OCI-LY1 (cell line): ENCODE measurements around the gene SIAE.

ENCODE experiments used
- H2AFZ ChIP-seq: fragments of 200-600 bp; sonication (generic), shearing (Covaris generic); 2 replicates; pipeline ENCODE4 v1.6.0; 2014; ENCODE audit warnings: antibody characterized with exemption, mild to moderate bottlenecking, low read length
- H3F3A ChIP-seq: fragments of 200-600 bp; sonication (generic), shearing (Covaris generic); 2 replicates; pipeline ENCODE4 v1.6.0; 2014; ENCODE audit warnings: mild to moderate bottlenecking, antibody characterized with exemption, low read length, moderate library complexity; ENCODE audit not compliant: insufficient read depth
- H3K27ac ChIP-seq: fragments of 200-600 bp; sonication (generic); 2 replicates; pipeline ENCODE4 v1.5.1; 2014; ENCODE audit warnings: low read length, mixed run types, mild to moderate bottlenecking, low read depth; ENCODE audit not compliant: poor library complexity, severe bottlenecking
- H3K27me3 ChIP-seq: fragments of 200-600 bp; sonication (generic); 2 replicates; pipeline ENCODE4 v1.6.0; 2014; ENCODE audit warnings: antibody characterized with exemption, mild to moderate bottlenecking, low read length, moderate library complexity; ENCODE audit not compliant: insufficient read depth
- H3K36me3 ChIP-seq: fragments of 200-600 bp; sonication (generic); 2 replicates; pipeline ENCODE4 v1.6.1; 2014; ENCODE audit warnings: mild to moderate bottlenecking, antibody characterized with exemption, low read length, moderate library complexity, mixed read lengths; ENCODE audit not compliant: insufficient read depth
- H3K4me1 ChIP-seq: fragments of 200-600 bp; sonication (generic); 2 replicates; pipeline ENCODE4 v1.5.1; 2014; ENCODE audit warnings: mild to moderate bottlenecking, low read length, moderate library complexity; ENCODE audit not compliant: insufficient read depth, severe bottlenecking
- H3K4me2 ChIP-seq: fragments of 200-600 bp; sonication (generic), shearing (Covaris generic); 2 replicates; pipeline ENCODE4 v1.6.1; 2014; ENCODE audit warnings: low read length
- H3K4me3 ChIP-seq: fragments of 200-600 bp; sonication (generic); 2 replicates; pipeline ENCODE4 v1.5.1; 2014; ENCODE audit warnings: low read length, low read depth, mild to moderate bottlenecking, mixed read lengths; ENCODE audit not compliant: poor library complexity, severe bottlenecking
- H3K79me2 ChIP-seq: fragments of 200-600 bp; shearing (Covaris generic); 2 replicates; pipeline ENCODE4 v1.6.1; 2016; ENCODE audit warnings: mixed run types, low read length, mixed read lengths; ENCODE audit not compliant: insufficient read depth
- H3K9ac ChIP-seq: fragments of 200-600 bp; sonication (generic), shearing (Covaris generic); 2 replicates; pipeline ENCODE4 v1.6.1; 2014; ENCODE audit warnings: mild to moderate bottlenecking, low read length, mixed read lengths
- H3K9me2 ChIP-seq: fragments of 200-600 bp; sonication (generic), shearing (Covaris generic); 2 replicates; pipeline ENCODE4 v1.6.1; 2014; ENCODE audit warnings: low read depth, mild to moderate bottlenecking, low read length, mixed read lengths
- H3K9me3 ChIP-seq: fragments of 200-600 bp; shearing (Covaris generic); 2 replicates; pipeline ENCODE4 v1.6.1; 2014; ENCODE audit warnings: low read length, mixed read lengths
- H4K20me1 ChIP-seq: fragments of 200-600 bp; sonication (generic), shearing (Covaris generic); 2 replicates; pipeline ENCODE4 v1.6.0; 2016; ENCODE audit warnings: mild to moderate bottlenecking, low read length; ENCODE audit not compliant: insufficient read depth
- EZH2 ChIP-seq: fragments of 200-600 bp; sonication (generic), shearing (Covaris generic); IDR thresholded peaks from 2 replicates; pipeline ENCODE4 v1.8.0; 2017; ENCODE audit warnings: borderline replicate concordance, mixed run types, mild to moderate bottlenecking, antibody characterized with exemption, low read length, moderate library complexity, mixed read lengths
- TF ChIP-seq, protein P1 (sequence below): fragments of 200-600 bp; sonication (generic), shearing (Covaris generic); IDR thresholded peaks from 2 replicates; pipeline ENCODE4 v1.5.1; 2017; ENCODE audit warnings: mild to moderate bottlenecking, antibody characterized with exemption, low read length, moderate library complexity, mixed read lengths

SIAE gene

DNA sequence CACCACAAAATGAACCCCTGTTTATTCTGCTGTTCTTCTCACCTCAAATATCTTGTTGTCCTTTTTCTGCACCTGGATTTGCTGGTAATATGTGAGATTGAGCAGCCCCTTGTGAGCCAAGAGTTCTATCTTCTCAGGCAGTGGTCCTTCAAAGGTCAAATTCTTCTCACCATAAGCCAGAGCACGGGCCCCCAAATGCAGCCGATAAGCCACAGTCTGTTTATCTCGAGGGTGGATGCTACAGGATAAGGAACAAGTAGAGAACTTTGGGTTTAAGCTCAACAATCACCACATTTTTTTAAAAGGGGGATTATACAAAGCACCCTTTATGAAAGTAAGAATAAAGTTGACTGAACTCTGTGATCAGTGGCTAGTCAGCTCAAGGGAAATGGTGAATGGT lies 35.0 kb downstream of the SIAE start:
- Histone ChIP-seq H3K4me3 (no peak overlapping the region), H3K4me2 (no peak overlapping the region)

DNA sequence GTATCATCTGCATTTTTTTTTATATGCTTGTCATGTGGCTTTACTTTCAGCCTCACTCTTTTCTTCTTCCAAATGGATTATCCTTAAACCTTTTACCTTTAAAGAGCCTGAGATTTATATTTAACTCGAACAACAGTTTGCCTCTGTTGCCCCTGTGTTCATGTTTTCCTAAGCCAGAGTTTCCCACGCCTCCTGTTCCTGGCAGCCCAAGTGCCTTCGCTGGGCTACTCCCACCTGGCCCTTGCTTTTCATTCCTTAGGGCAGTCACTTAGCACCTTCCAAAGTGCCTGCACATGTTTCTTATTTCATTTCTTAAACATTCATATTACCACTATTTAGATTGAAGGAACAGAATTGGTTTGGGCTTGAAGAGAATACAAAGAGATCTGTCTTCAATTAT lies 37.6 kb downstream of the SIAE start:
- Histone ChIP-seq H3K27ac (no peak overlapping the region), H3K79me2 (no peaks in the 10 kb centered on the region), H3K27me3 (no peaks in the 10 kb centered on the region), H4K20me1 (no peaks in the 10 kb centered on the region), H3K4me1 (no peaks in the 10 kb centered on the region), H3K36me3 (peaks cover 39% of the 10 kb centered on the region), H3K4me2 (no peak overlapping the region), H3K9ac (no peak overlapping the region), H3K9me3 (no peaks in the 10 kb centered on the region), H3K9me2 (no peaks in the 10 kb centered on the region), H3K4me3 (no peak overlapping the region), H2AFZ (no peak overlapping the region), H3F3A (no peaks in the 10 kb centered on the region)
- no peak for TF ChIP-seq EZH2
- TF ChIP-seq, protein P1, sequence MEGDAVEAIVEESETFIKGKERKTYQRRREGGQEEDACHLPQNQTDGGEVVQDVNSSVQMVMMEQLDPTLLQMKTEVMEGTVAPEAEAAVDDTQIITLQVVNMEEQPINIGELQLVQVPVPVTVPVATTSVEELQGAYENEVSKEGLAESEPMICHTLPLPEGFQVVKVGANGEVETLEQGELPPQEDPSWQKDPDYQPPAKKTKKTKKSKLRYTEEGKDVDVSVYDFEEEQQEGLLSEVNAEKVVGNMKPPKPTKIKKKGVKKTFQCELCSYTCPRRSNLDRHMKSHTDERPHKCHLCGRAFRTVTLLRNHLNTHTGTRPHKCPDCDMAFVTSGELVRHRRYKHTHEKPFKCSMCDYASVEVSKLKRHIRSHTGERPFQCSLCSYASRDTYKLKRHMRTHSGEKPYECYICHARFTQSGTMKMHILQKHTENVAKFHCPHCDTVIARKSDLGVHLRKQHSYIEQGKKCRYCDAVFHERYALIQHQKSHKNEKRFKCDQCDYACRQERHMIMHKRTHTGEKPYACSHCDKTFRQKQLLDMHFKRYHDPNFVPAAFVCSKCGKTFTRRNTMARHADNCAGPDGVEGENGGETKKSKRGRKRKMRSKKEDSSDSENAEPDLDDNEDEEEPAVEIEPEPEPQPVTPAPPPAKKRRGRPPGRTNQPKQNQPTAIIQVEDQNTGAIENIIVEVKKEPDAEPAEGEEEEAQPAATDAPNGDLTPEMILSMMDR, result no peak

More for the DNA sequence above, 35.0 kb downstream of the SIAE start:
- TF ChIP-seq EZH2, result no peak
- TF ChIP-seq, protein P1, result no peak
- no peak overlapping the region for H3K9ac ChIP-seq
- H2AFZ ChIP-seq, result no peak overlapping the region
- H3K9me3 ChIP-seq, result no peaks in the 10 kb centered on the region
- H3K4me1 ChIP-seq, result no peaks in the 10 kb centered on the region
- H3K27ac ChIP-seq, result no peak overlapping the region
- H3K9me2 ChIP-seq, result no peaks in the 10 kb centered on the region
- H3K27me3 ChIP-seq, result no peaks in the 10 kb centered on the region
- peaks cover 13% of the 10 kb centered on the region; the same call in 1 of the 2 replicates for H3K36me3 ChIP-seq
- H3F3A ChIP-seq, result no peaks in the 10 kb centered on the region
- no peaks in the 10 kb centered on the region for H3K79me2 ChIP-seq
- no peaks in the 10 kb centered on the region for H4K20me1 ChIP-seq

DNA sequence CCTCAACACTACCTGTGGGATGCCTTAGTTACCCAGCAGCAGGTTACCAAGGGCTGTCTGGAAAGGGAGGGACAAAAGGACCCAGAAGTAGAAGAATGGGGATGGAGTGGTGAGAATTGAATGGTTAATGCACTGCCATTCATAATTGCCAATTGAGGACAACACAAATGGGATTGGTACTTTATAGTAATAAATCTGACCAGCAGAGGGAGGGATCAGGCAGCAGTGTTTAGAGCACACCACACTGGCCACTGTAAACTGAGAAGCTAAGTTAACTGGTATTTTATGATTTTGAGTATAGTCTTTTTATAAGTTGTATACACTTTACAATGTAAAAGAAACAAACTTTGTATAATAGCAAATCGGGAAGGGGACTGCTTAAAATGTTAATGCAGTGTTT lies 40.2 kb downstream of the SIAE start:
- no peak overlapping the region for H3K4me2 ChIP-seq
- peaks cover 58% of the 10 kb centered on the region for H3K36me3 ChIP-seq
- H2AFZ ChIP-seq, result no peak overlapping the region
- H3F3A ChIP-seq, result no peaks in the 10 kb centered on the region
- no peaks in the 10 kb centered on the region for H4K20me1 ChIP-seq
- H3K79me2 ChIP-seq, result no peaks in the 10 kb centered on the region
- H3K27me3 ChIP-seq, result no peaks in the 10 kb centered on the region
- H3K4me1 ChIP-seq, result no peaks in the 10 kb centered on the region
- no peak overlapping the region for H3K4me3 ChIP-seq
- H3K27ac ChIP-seq, result no peak overlapping the region
- TF ChIP-seq, protein P1, result peak; percentile 18; the same call in 1 of the 2 replicates
- TF ChIP-seq EZH2, result no peak
- no peaks in the 10 kb centered on the region for H3K9me2 ChIP-seq
- H3K9ac ChIP-seq, result no peak overlapping the region
- no peaks in the 10 kb centered on the region for H3K9me3 ChIP-seq
